Right lobe of liver (tissue), 4 donors: ENCODE results near the gene LY6G6C.

ENCODE experiments used
- POLR2A ChIP-seq: fragments of 450-650 bp; IDR thresholded peaks from one replicate; pipeline ENCODE4 v1.6.1; 2017; ENCODE audit warnings: antibody characterized with exemption, mild to moderate bottlenecking
- TF ChIP-seq, protein P1 (sequence below), 4 donors: fragments of 200-600 bp in 3 of 4; fragments of 450-650 bp in 1 of 4; IDR thresholded peaks; one replicate each; pipeline versions ENCODE4 v1.5.1 to v1.8.0; 2016 to 2022; ENCODE audit warnings: antibody characterized with exemption in 4 of 4, mild to moderate bottlenecking in 2 of 4
- donor health status: DM: no; HTN: no; CAD: no.
- donor health status: DM: no; HTN: no; CAD: no.
- donor health status: DM: no; HTN: yes; CAD: no.

DNA sequence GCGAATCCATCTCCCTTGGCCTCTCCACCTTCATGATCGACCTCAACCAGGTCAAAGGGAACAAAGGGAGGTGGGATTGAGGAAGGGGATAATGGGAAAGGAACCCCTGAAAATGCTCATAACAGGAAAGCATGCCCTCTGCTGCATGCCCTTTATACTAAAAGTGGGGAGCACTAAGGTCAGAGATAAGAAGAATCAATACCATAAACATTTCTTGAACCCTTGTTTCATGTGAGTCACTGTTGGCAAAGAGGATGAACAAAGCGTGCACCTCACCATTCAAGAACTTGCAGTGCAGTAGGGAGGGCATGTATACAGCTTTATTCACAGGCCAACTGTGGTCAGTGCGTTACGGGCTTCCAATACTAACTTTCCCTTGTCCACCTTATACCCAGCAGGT, 39.2 kb upstream of the LY6G6C start:
- TF ChIP-seq, protein P1, sequence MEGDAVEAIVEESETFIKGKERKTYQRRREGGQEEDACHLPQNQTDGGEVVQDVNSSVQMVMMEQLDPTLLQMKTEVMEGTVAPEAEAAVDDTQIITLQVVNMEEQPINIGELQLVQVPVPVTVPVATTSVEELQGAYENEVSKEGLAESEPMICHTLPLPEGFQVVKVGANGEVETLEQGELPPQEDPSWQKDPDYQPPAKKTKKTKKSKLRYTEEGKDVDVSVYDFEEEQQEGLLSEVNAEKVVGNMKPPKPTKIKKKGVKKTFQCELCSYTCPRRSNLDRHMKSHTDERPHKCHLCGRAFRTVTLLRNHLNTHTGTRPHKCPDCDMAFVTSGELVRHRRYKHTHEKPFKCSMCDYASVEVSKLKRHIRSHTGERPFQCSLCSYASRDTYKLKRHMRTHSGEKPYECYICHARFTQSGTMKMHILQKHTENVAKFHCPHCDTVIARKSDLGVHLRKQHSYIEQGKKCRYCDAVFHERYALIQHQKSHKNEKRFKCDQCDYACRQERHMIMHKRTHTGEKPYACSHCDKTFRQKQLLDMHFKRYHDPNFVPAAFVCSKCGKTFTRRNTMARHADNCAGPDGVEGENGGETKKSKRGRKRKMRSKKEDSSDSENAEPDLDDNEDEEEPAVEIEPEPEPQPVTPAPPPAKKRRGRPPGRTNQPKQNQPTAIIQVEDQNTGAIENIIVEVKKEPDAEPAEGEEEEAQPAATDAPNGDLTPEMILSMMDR (IDR thresholded peaks at IDR 0.05): no peak
- no peak for TF ChIP-seq POLR2A
